ENCODE results near the gene ABTB2. TPM values are rescaled to one million over a fixed set of nuclear protein-coding genes. Genes with fewer than 3 reads are reported as not detected.

ABTB2 gene
- total RNA-seq, 1 experiment from 2014 or later, result 27.3 TPM

DNA sequence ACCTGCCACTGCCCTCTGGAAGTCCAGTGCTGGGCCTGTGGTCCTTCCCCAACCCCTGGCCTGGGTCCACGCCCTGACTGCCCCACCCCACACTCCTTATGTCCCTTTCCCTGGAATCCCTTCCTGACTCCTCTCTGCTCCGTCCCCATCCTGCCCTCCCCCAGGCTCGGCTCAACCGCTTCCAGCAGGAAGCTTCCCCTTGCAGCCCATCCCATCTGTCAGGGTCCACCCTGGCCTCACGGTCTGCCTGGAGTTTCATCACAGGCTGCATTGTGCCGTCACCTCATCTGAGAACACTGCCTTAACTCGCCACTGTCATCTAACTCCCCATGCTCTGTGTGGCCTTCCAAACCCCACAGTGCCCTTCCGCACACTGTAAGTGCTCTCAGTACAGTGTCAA is 188.1 kb downstream of the ABTB2 start:
- DNase-seq (ENCODE audit: low spot score), result no peak

- no peak for DNase-seq (ENCODE audit: low spot score)
These were observed 189.0 kb downstream of the ABTB2 start for GRCh38 chr11:34168642-34169420.

DNA sequence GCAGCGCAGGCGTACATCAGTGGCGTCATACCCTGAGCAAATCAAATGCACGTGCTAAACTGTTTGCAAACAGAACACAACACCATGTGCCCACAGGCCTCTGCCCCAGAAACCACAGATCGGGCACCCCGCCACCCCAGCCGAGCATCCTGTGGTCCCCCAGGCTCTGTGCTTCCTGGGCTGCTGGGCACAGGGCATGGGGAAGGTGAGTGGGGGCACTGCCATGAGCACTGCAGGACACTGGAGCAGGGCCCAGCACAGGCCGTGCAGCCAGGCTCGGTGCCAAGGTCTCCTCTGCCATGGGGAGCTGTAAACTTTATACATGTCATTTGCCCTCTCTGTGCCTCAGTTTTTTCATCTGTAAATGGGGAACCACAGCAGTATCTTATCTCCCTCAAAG is 189.8 kb downstream of the ABTB2 start:
- no peak for DNase-seq (ENCODE audit: low spot score)

- DNase-seq (ENCODE audit: low spot score), result no peak
These were observed 190.7 kb downstream of the ABTB2 start for GRCh38 chr11:34166806-34167740.

GRCh38 chr11:34165786-34166555 is 191.8 kb downstream of the ABTB2 start:
- peak; percentile 30 for DNase-seq (ENCODE audit: low spot score)

- DNase-seq (ENCODE audit: low spot score), result no peak
These were observed 192.7 kb downstream of the ABTB2 start for GRCh38 chr11:34165121-34165520.

- DNase-seq (ENCODE audit: low spot score), result no peak
These were observed 195.0 kb downstream of the ABTB2 start for GRCh38 chr11:34162856-34163255.

DNA sequence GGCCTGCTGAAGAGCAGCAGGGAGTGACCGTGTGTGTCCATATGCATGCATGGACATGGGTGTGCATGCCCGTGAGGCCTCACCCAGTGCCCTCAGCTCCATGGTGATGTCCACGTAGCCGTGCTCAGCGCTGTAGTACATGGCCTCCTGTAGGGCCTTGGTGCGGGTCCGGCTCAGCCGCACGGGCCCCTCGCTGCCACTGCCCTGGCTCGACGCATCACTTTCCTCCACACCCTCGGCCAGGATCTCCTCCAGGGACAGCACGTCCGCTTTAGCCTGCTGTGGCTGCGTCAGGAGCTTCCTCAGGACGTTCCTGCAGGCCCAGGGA is 195.4 kb downstream of the ABTB2 start:
- no peak for DNase-seq (ENCODE audit: low spot score)

- no peak for DNase-seq (ENCODE audit: low spot score)
These were observed 195.9 kb downstream of the ABTB2 start for GRCh38 chr11:34161812-34162492.

GRCh38 chr11:34161361-34161760 is 196.4 kb downstream of the ABTB2 start:
- no peak for DNase-seq (ENCODE audit: low spot score)

- no peak for DNase-seq (ENCODE audit: low spot score)
These were observed 197.0 kb downstream of the ABTB2 start for GRCh38 chr11:34160791-34161190.

DNA sequence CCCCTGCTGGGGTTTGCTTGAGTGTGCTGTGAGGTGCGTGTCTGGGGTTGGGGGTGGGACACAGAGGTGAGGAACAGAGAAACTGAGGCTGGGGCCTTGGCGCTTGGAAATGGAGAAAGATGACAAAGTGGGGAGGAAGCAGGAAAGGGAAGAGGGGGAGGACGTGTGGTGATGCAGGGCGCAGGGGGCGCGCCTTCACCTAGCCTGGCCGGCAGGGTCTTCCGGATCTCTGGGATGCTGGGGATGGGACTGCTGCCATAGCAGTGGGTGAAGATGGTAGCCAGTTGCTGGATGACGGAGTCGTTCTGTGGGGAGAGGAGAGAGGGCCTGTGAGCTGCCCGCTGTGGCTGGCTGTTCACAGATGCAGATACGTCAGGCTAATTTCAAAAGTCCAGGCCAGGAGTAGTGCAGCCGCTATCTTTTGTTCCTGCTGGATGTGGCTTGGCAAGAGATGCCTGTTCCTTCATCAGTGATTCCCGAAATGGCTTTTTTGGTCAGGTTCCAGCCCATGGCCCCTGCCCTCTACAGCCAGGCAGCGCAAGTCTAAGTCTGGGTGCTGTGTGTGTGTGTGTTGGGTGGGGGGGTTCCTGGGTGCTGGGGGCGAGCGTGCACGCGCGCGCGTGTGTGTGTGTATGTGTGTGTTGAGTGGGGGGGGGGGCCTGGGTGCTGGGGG is 197.6 kb downstream of the ABTB2 start:
- DNase-seq (ENCODE audit: low spot score), result no peak

DNA sequence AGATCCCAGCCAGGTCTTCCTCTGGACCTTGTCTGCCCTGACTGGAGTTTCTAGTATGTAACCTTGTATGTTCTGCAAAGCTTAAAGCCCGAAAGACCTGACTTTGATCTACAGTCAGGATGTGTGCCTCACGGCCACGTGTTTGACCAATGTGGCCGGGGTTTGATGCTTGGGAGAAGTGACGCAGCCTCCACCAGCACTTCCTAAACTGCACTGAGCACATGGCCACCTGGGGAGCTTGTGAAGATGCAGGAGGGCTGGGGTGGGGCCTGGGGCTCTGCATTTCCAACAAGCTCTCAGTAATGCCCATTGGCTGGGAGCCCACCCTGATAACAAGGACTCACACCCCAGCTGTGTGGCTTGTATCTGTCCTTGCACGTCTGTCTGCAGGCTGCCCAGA is 199.1 kb downstream of the ABTB2 start:
- DNase-seq (ENCODE audit: low spot score), result no peak

- no peak for DNase-seq (ENCODE audit: low spot score)
These were observed 200.6 kb downstream of the ABTB2 start for GRCh38 chr11:34157163-34157562.

GRCh38 chr11:34155757-34156062 is 202.1 kb downstream of the ABTB2 start:
- DNase-seq (ENCODE audit: low spot score), result no peak

- DNase-seq (ENCODE audit: low spot score), result no peak
These were observed 202.6 kb downstream of the ABTB2 start for GRCh38 chr11:34155057-34155756.

DNA sequence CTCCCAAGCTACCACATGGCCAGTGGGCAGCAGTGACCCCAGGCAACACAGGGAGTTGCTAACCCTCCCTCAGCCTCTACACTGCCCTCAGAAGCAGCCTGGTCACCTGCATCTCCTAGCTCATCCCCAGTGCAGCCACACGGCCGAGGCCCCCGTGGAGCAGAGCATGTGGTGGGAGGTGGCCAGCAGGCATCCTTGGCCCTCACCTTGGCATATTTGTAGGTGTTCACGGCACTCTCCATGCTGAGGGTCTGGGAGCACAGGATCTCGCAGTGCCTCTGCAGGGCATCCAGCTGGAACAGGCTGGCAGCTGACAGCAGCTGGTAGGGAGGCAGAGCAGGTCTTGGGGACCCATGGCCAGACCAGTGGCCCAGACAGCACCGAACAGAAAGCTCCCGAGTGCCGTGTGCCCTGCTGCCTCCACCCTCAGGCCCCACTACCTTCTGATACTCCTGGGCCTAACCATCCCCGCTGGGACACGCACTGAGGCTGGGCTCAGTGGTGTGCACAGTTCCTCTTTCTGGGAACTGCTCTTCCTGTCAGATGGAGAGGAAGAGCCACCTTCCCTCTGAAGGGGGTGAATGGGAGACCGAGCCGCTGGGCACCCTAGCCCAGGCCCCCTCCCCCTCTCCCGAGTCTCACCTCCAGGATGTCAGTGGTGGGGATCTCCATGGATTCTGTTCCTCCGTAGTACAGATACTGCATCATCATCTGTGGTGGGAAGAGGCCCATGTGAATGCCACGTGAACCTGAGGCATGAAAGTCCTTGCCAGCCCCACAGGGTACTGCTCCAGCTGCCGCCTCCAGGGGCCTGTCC is 203.5 kb downstream of the ABTB2 start:
- DNase-seq (ENCODE audit: low spot score), result no peak

DNA sequence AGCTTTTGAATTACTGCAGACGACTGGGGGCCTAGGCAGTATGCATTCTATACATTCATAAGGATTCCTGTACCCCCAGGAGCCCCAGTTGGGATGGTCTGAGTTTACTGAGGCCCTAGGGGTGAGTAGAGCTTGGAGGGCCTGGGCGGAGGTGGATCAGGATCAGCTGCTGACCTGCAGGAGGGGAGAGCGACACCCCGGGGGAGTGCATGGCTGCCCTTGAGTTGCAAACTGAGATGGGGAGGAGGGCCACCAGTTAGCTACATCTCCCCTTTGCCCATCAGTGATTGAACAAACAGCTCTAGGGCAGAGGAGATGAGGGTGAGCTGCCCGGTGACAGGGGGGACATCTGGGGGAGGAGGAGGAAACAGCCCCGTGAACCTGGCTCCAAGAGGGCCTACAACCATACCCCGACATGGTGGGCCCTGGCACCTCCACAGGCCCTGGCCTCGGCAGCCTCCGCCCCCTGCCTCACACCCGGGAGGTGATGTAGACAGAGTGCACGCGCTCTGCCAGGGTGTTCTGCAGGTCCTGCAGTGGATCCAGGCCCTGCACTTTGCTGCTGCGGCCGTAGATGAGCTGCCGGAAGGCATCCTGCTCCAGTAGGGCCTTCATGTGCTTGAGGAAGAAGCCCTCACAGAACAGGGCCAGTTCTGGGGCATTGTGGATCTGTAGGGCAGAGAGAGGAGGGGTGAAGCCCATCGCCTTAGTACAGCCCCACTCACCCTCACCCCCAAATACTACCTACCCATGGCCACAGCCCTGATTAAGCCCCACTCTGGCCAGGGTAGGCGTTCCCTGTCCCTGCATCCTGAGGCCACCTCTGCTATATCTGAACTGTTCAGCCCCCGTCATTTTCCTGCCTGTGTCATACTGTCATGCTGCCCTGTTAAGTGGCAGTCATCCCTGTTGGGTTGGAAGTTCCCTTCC is 205.6 kb downstream of the ABTB2 start:
- DNase-seq (ENCODE audit: low spot score), result no peak

Measured in HT-29 (cell line).